ENCODE results near the gene CACNA2D1.

Gene CACNA2D1

DNA sequence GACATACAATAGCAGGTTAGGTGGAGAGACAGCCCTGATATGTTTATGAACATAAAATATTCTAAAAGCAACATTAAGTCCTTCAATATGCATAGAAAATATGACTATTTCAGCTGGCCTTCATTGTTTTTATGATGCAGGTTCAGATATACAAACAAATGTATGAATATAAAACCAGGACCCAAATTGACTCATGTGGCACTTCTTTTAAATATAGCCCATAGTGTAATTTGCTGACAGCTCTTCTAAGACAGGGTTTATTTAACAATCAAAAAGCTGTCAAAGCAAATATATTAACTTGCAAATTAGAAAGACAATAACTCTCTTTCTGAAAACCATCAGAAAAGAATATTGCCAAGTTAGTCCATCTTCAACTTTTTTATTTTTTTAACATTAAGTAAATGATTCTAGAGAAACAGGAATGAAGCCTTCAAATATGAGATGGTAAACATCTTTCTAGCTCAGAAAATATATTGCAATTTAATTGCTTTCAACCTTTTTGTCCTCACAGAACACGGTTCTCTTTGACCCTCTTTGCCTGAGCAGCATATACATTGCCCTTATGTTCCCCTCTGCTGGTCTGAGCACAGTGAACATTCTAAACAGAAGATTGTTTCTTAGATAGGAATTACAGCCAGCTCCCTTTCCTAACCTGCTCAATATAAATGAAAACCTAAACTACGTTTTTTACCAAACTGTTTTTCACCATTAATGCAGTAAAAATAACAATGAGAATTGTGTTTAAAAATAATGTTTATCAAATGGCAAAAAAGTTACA lies 82.8 kb downstream of the CACNA2D1 start:
- H3K4me1 ChIP-seq, result peaks cover 35% of the 10 kb centered on the region
- no peaks in the 10 kb centered on the region for H3K27me3 ChIP-seq
- no peak overlapping the region for H3K4me3 ChIP-seq (ENCODE audit: low read depth, low read length)
- H3K36me3 ChIP-seq, result no peaks in the 10 kb centered on the region
- TF ChIP-seq, protein P1, sequence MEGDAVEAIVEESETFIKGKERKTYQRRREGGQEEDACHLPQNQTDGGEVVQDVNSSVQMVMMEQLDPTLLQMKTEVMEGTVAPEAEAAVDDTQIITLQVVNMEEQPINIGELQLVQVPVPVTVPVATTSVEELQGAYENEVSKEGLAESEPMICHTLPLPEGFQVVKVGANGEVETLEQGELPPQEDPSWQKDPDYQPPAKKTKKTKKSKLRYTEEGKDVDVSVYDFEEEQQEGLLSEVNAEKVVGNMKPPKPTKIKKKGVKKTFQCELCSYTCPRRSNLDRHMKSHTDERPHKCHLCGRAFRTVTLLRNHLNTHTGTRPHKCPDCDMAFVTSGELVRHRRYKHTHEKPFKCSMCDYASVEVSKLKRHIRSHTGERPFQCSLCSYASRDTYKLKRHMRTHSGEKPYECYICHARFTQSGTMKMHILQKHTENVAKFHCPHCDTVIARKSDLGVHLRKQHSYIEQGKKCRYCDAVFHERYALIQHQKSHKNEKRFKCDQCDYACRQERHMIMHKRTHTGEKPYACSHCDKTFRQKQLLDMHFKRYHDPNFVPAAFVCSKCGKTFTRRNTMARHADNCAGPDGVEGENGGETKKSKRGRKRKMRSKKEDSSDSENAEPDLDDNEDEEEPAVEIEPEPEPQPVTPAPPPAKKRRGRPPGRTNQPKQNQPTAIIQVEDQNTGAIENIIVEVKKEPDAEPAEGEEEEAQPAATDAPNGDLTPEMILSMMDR (IDR thresholded peaks at IDR 0.05; ENCODE audit: low read depth, low read length), result 0 out of 2 replicates have a peak, but pooled peaks have one; percentile 14
- DNase-seq, result no peak
- H3K9me3 ChIP-seq, result no peaks in the 10 kb centered on the region

DNA sequence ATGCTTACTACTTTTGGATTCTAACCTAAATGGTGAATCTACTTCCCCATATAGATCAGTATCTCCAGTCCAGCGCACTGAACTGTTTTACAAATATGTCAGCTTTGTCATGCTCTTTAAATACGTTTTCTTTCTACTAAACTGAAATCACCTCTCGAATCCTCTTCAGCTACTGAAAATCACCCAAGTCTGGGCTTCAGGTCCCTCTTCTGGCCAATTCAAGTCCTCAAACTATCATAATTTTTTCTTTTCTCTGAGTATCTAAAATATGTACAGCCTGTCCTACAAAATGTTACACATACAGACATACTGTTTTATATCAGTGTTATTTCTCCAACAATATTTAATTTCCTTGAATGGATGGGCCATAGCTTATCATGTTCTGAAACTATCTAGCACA lies 84.2 kb downstream of the CACNA2D1 start:
- Histone ChIP-seq H3K36me3 (no peaks in the 10 kb centered on the region), H3K27me3 (no peaks in the 10 kb centered on the region), H3K4me1 (peaks cover 35% of the 10 kb centered on the region), H3K4me3 (ENCODE audit: low read depth, low read length) (no peak overlapping the region), H3K9me3 (no peaks in the 10 kb centered on the region)
- TF ChIP-seq, protein P1 (IDR thresholded peaks at IDR 0.05; ENCODE audit: low read depth, low read length), result peak; percentile 39
- no peak for DNase-seq

DNA sequence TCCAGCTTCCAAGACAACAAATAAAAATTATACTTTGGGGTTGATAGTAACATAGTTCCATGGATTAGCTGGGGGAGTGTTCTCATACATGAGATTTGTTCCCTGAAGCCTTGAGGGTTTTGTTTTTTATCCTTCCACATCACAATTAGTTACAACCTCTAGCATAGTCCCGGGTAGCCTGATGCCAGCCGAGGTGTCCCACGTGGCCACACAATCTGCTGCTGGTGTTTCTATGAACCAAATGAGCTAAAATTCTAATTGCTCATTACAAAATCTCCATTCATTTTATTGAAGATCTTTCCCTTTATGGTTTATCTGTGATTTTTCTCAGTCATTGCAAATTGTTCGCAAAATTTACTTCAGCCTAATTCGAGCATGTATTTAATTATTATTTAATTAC lies 84.7 kb downstream of the CACNA2D1 start:
- DNase-seq, result no peak
- Histone ChIP-seq H3K4me3 (ENCODE audit: low read depth, low read length) (no peak overlapping the region), H3K27me3 (no peaks in the 10 kb centered on the region), H3K4me1 (peaks cover 35% of the 10 kb centered on the region), H3K9me3 (no peaks in the 10 kb centered on the region), H3K36me3 (no peaks in the 10 kb centered on the region)
- TF ChIP-seq, protein P1 (IDR thresholded peaks at IDR 0.05; ENCODE audit: low read depth, low read length), result no peak

DNA sequence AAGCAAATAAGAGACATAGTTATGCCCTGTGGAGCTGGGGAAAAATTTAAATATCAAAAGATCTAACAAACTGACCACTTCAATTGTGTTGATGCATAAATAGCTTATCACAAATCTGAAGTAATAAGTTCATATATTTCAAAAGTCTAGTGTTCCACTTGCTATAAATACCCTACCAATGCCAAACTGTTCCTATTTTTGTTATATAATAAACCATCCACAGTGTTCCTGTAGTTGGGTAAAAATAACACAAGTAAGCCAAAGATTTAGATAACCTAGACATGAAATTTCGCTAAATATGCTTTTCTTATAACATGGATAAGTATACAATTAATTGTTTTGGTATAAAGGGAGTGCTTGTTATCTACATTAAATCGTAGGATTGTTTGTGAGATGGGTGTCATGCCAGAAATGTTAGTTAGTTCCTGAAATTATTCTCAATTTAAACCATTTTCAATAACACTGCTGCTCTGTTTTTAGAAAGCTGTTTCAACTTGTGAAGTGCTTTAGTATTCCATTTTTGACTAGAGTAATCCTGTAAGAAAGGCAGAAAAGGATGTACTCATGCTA lies 85.5 kb downstream of the CACNA2D1 start:
- Histone ChIP-seq H3K27me3 (no peaks in the 10 kb centered on the region), H3K36me3 (no peaks in the 10 kb centered on the region), H3K9me3 (no peaks in the 10 kb centered on the region), H3K4me3 (ENCODE audit: low read depth, low read length) (no peak overlapping the region), H3K4me1 (peaks cover 35% of the 10 kb centered on the region)
- TF ChIP-seq, protein P1 (IDR thresholded peaks at IDR 0.05; ENCODE audit: low read depth, low read length), result no peak
- no peak for DNase-seq

DNA sequence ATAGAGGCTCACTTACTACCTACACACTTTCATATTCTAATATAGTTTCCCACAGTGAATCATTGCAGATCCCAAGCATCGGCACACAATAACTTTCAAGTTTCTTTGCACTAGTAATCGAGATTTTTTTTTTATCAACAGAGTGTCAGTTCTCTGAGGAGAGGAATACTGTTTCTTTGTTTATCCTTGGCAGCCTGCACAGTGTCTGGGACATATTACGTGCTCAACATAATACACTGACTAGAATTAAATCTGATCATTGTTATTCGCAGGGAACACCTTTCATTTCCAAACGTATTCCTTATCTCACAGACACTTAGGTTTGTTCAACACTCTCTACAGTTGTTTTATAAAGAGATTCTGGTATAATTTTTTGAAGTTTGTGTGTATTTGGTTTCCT lies 95.3 kb downstream of the CACNA2D1 start:
- no peaks in the 10 kb centered on the region for H3K27me3 ChIP-seq
- TF ChIP-seq, protein P1 (IDR thresholded peaks at IDR 0.05; ENCODE audit: low read depth, low read length), result no peak
- H3K36me3 ChIP-seq, result peaks cover 8% of the 10 kb centered on the region
- peaks cover 24% of the 10 kb centered on the region for H3K4me1 ChIP-seq
- H3K9me3 ChIP-seq, result no peaks in the 10 kb centered on the region
- H3K4me3 ChIP-seq (ENCODE audit: low read depth, low read length), result peak overlapping the region; percentile 6; the same call in 1 of the 2 replicates
- DNase-seq, result no peak

DNA sequence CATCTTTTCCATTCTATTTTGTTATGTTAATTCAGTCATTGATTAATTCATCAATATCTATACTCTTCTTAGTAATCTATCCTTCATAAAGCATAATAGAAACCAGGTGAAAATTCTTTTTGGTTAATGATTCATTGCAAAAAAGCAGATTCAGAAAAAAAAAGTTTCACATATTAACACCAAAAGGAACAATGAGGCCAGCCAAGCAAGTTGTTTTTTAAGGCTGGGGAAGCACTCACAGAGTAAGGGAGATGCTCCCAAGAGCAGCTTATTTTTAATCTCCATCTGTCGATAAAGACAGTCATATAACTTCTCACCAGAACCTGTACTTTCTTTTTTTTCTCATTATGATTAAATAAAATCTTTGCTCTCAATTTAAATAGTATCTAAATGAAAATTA lies 95.8 kb downstream of the CACNA2D1 start:
- TF ChIP-seq, protein P1 (IDR thresholded peaks at IDR 0.05; ENCODE audit: low read depth, low read length), result no peak
- H3K4me3 ChIP-seq (ENCODE audit: low read depth, low read length), result no peak overlapping the region; the same call in 1 of the 2 replicates
- DNase-seq, result no peak
- H3K4me1 ChIP-seq, result peaks cover 28% of the 10 kb centered on the region
- H3K36me3 ChIP-seq, result peaks cover 8% of the 10 kb centered on the region
- H3K9me3 ChIP-seq, result no peaks in the 10 kb centered on the region
- H3K27me3 ChIP-seq, result no peaks in the 10 kb centered on the region
